Muscle of arm (tissue), 12 donors: ENCODE data around the gene RPL18. TPM values are rescaled to one million over a fixed set of nuclear protein-coding genes. Genes with fewer than 3 reads are reported as not detected.

Experiments used
- DNase-seq: peaks from one replicate; pipeline ENCODE4 v3.0.0-alpha.2; 2013
- polyA plus RNA-seq, 12 donors: library from polyadenylated mRNA; unstranded; fragments of 120-200 nt; gene quantifications; one replicate each; pipeline ENCODE4 v1.2.1, GENCODE V29; 2013; ENCODE audit not compliant: insufficient read length in 12 of 12

Gene RPL18
- polyA plus RNA-seq, 12 donors = 1,133 to 1,917 (median 1,470) TPM

GRCh38 chr19:48650974-48651682, 32.1 kb upstream of the RPL18 start:
- no peak for DNase-seq

GRCh38 chr19:48648134-48648533, 29.2 kb upstream of the RPL18 start:
- no peak for DNase-seq

GRCh38 chr19:48646722-48647216, 27.8 kb upstream of the RPL18 start:
- DNase-seq = no peak

- peak; percentile 92 for DNase-seq
Observed at GRCh38 chr19:48646001-48646721, 27.2 kb upstream of the RPL18 start, which contains the start of gene CA11. TSS of gene CA11 (minus strand) at chr19:48646187. CDS start at chr19:48645632, 555 bp downstream.

- no peak for DNase-seq
Observed at GRCh38 chr19:48645620-48646000, 26.6 kb upstream of the RPL18 start.

- DNase-seq = peak; percentile 82
Observed at GRCh38 chr19:48644839-48645619, 26.1 kb upstream of the RPL18 start.

- no peak for DNase-seq
Observed at GRCh38 chr19:48644355-48644754, 25.4 kb upstream of the RPL18 start.

- DNase-seq = no peak
Observed at GRCh38 chr19:48642862-48643261, 23.9 kb upstream of the RPL18 start.

- DNase-seq = no peak
Observed at GRCh38 chr19:48641850-48642249, 22.9 kb upstream of the RPL18 start.

- DNase-seq = no peak
Observed at GRCh38 chr19:48639483-48640375, 20.8 kb upstream of the RPL18 start.

- no peak for DNase-seq
Observed at GRCh38 chr19:48638831-48639381, 19.9 kb upstream of the RPL18 start.

- DNase-seq = peak; percentile 92
Observed at GRCh38 chr19:48637948-48638830, 19.2 kb upstream of the RPL18 start.

GRCh38 chr19:48637449-48637947, 18.5 kb upstream of the RPL18 start:
- DNase-seq = peak; percentile 98

- no peak for DNase-seq
Observed at GRCh38 chr19:48636859-48637448, 18.0 kb upstream of the RPL18 start, which contains the start of gene DBP. TSS of gene DBP (minus strand) at chr19:48637379. CDS start at chr19:48636994, 385 bp downstream.

- no peak for DNase-seq
Observed at GRCh38 chr19:48635966-48636858, 17.2 kb upstream of the RPL18 start.

GRCh38 chr19:48635263-48635965, 16.4 kb upstream of the RPL18 start:
- no peak for DNase-seq
